Measurements from ENCODE around the gene MYRFL. TPM values are rescaled to one million over a fixed set of nuclear protein-coding genes. Genes with fewer than 3 reads are reported as not detected.

MYRFL gene
- polyA plus RNA-seq, 1 donor from 2014 or later: not detected

DNA sequence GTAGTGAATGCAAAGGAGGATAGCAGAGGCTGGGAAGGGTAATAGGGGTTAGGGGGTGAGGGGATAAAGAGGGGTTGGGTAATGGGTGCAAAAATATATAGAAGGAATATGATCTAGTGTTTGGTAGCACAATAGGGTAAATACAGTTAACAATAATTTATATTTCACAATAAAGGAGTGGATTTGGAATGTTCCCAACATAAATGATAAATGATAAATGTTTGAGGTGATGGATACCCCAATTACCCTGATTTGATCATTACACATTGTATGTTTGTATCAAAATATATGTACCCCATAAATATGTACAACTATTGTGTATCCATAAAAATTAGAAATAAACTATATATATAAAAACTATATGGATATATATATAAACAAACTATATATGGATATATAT is 999 bp upstream of the MYRFL start:
- no peak for TF ChIP-seq TAF1 (IDR thresholded peaks at IDR 0.05; ENCODE audit: low read depth)
- no peak for TF ChIP-seq POLR2AphosphoS5 (IDR thresholded peaks at IDR 0.05)
- TF ChIP-seq SMC3 (conservative IDR thresholded peaks at IDR 0.05; ENCODE audit: poor library complexity): no peak
- TF ChIP-seq RAD21 (conservative IDR thresholded peaks at IDR 0.05): no peak
- Histone ChIP-seq H4K20me1 (ENCODE audit: insufficient read depth) (no peaks in the 10 kb centered on the region), H3K9me3 (ENCODE audit: low read length) (no peaks in the 10 kb centered on the region), H3K4me2 (ENCODE audit: low read length) (no peak overlapping the region), H3K36me3 (ENCODE audit: insufficient read depth, low read length) (no peaks in the 10 kb centered on the region), H3F3A (ENCODE audit: insufficient read depth, low read length, poor library complexity, severe bottlenecking) (no peaks in the 10 kb centered on the region), H3K79me2 (replicated peaks; ENCODE audit: insufficient read depth, low read length) (no peaks in the 10 kb centered on the region), H3K27ac (ENCODE audit: low read length) (no peak overlapping the region), H3K27me3 (ENCODE audit: insufficient read depth, low read depth, low read length) (no peaks in the 10 kb centered on the region), H3K9ac (ENCODE audit: low read length) (no peak overlapping the region), H3K9me2 (ENCODE audit: insufficient read depth, low read length) (no peaks in the 10 kb centered on the region), H3K4me3 (ENCODE audit: low read length) (no peak overlapping the region), H2AFZ (ENCODE audit: low read depth, low read length) (no peak overlapping the region)

DNA sequence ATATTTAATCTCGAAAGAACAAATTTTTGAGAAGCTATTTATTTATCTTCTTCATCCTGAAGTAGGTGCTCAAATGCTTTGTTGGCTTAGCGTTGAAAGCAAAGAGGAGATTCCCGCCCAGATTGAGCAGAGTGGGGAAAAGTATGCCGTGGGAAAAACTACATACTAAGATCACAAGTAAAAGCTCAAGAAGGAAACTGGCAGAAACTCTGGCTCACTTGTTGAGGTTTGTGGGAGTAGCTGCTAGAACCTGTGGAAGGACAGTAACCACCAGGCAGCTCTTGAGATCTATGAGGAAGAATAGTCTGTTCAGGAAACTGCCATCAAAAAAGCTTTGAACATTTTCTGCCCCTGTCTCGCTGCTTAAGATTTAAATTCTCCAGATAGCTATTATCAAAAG is 3.9 kb downstream of the MYRFL start:
- H4K20me1 ChIP-seq (ENCODE audit: insufficient read depth): no peaks in the 10 kb centered on the region
- H3K9me2 ChIP-seq (ENCODE audit: insufficient read depth, low read length): no peaks in the 10 kb centered on the region

DNA sequence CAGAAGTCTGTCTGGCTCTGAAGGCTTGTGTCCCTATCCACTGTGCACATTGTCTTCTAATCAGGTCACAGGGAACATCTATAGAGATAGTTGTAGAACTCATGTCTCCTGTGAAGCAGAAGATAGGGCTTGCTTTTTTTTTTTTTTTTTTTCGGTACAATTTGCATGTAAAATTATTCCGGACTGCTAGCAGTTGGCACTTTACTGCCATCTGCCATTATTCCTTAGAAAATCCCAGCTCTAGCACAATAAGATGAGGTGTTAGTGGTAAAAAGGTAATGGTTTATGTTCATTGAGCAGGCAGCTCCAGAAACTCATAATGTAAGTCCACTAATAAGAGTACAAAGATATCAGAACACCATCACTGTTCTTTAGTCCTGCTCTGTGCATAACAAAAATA is 8.7 kb downstream of the MYRFL start:
- Histone ChIP-seq H3K27me3 (ENCODE audit: insufficient read depth, low read depth, low read length) (no peaks in the 10 kb centered on the region), H3K4me2 (ENCODE audit: low read length) (no peak overlapping the region), H3K27ac (ENCODE audit: low read length) (no peak overlapping the region), H3F3A (ENCODE audit: insufficient read depth, low read length, poor library complexity, severe bottlenecking) (no peaks in the 10 kb centered on the region), H3K36me3 (ENCODE audit: insufficient read depth, low read length) (no peaks in the 10 kb centered on the region), H3K9ac (ENCODE audit: low read length) (no peak overlapping the region), H3K9me3 (ENCODE audit: low read length) (no peaks in the 10 kb centered on the region), H3K4me3 (ENCODE audit: low read length) (no peak overlapping the region), H3K9me2 (ENCODE audit: insufficient read depth, low read length) (no peaks in the 10 kb centered on the region), H3K79me2 (replicated peaks; ENCODE audit: insufficient read depth, low read length) (no peaks in the 10 kb centered on the region), H4K20me1 (ENCODE audit: insufficient read depth) (no peaks in the 10 kb centered on the region), H2AFZ (ENCODE audit: low read depth, low read length) (no peak overlapping the region)
- no peak for TF ChIP-seq RAD21 (conservative IDR thresholded peaks at IDR 0.05)
- TF ChIP-seq, protein P1, sequence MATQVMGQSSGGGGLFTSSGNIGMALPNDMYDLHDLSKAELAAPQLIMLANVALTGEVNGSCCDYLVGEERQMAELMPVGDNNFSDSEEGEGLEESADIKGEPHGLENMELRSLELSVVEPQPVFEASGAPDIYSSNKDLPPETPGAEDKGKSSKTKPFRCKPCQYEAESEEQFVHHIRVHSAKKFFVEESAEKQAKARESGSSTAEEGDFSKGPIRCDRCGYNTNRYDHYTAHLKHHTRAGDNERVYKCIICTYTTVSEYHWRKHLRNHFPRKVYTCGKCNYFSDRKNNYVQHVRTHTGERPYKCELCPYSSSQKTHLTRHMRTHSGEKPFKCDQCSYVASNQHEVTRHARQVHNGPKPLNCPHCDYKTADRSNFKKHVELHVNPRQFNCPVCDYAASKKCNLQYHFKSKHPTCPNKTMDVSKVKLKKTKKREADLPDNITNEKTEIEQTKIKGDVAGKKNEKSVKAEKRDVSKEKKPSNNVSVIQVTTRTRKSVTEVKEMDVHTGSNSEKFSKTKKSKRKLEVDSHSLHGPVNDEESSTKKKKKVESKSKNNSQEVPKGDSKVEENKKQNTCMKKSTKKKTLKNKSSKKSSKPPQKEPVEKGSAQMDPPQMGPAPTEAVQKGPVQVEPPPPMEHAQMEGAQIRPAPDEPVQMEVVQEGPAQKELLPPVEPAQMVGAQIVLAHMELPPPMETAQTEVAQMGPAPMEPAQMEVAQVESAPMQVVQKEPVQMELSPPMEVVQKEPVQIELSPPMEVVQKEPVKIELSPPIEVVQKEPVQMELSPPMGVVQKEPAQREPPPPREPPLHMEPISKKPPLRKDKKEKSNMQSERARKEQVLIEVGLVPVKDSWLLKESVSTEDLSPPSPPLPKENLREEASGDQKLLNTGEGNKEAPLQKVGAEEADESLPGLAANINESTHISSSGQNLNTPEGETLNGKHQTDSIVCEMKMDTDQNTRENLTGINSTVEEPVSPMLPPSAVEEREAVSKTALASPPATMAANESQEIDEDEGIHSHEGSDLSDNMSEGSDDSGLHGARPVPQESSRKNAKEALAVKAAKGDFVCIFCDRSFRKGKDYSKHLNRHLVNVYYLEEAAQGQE (IDR thresholded peaks at IDR 0.05; ENCODE audit: borderline replicate concordance): no peak
- no peak for TF ChIP-seq TAF1 (IDR thresholded peaks at IDR 0.05; ENCODE audit: low read depth)
- TF ChIP-seq EP300 (conservative IDR thresholded peaks at IDR 0.05; ENCODE audit: poor library complexity, severe bottlenecking): no peak
- TF ChIP-seq EZH2 (IDR thresholded peaks at IDR 0.05; ENCODE audit: borderline replicate concordance, insufficient read depth, low read length, poor library complexity, severe bottlenecking): no peak
- no peak for TF ChIP-seq SMC3 (conservative IDR thresholded peaks at IDR 0.05; ENCODE audit: poor library complexity)
- TF ChIP-seq, protein P2, sequence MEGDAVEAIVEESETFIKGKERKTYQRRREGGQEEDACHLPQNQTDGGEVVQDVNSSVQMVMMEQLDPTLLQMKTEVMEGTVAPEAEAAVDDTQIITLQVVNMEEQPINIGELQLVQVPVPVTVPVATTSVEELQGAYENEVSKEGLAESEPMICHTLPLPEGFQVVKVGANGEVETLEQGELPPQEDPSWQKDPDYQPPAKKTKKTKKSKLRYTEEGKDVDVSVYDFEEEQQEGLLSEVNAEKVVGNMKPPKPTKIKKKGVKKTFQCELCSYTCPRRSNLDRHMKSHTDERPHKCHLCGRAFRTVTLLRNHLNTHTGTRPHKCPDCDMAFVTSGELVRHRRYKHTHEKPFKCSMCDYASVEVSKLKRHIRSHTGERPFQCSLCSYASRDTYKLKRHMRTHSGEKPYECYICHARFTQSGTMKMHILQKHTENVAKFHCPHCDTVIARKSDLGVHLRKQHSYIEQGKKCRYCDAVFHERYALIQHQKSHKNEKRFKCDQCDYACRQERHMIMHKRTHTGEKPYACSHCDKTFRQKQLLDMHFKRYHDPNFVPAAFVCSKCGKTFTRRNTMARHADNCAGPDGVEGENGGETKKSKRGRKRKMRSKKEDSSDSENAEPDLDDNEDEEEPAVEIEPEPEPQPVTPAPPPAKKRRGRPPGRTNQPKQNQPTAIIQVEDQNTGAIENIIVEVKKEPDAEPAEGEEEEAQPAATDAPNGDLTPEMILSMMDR (IDR thresholded peaks at IDR 0.05; ENCODE audit: poor library complexity, severe bottlenecking): no peak
- no peak for TF ChIP-seq MXI1 (conservative IDR thresholded peaks at IDR 0.05; ENCODE audit: poor library complexity, severe bottlenecking)
- TF ChIP-seq POLR2AphosphoS5 (IDR thresholded peaks at IDR 0.05): no peak

More for the DNA sequence above, 3.9 kb downstream of the MYRFL start:
- H3K9ac ChIP-seq (ENCODE audit: low read length): no peak overlapping the region
- no peaks in the 10 kb centered on the region for H3K9me3 ChIP-seq (ENCODE audit: low read length)
- no peaks in the 10 kb centered on the region for H3K27me3 ChIP-seq (ENCODE audit: insufficient read depth, low read depth, low read length)
- H3K27ac ChIP-seq (ENCODE audit: low read length): no peak overlapping the region
- no peaks in the 10 kb centered on the region for H3K79me2 ChIP-seq (replicated peaks; ENCODE audit: insufficient read depth, low read length)
- H2AFZ ChIP-seq (ENCODE audit: low read depth, low read length): no peak overlapping the region
- no peak overlapping the region for H3K4me2 ChIP-seq (ENCODE audit: low read length)
- no peak overlapping the region for H3K4me3 ChIP-seq (ENCODE audit: low read length)
- no peaks in the 10 kb centered on the region for H3F3A ChIP-seq (ENCODE audit: insufficient read depth, low read length, poor library complexity, severe bottlenecking)
- H3K36me3 ChIP-seq (ENCODE audit: insufficient read depth, low read length): no peaks in the 10 kb centered on the region
- TF ChIP-seq SMC3 (conservative IDR thresholded peaks at IDR 0.05; ENCODE audit: poor library complexity) (no peak), TAF1 (IDR thresholded peaks at IDR 0.05; ENCODE audit: low read depth) (no peak), EZH2 (IDR thresholded peaks at IDR 0.05; ENCODE audit: borderline replicate concordance, insufficient read depth, low read length, poor library complexity, severe bottlenecking) (no peak)
